ENCODE results near the gene CTSS.

GRCh38 chr1:150778409-150778808, 12.8 kb upstream of the CTSS start:
- no peak for TF ChIP-seq CTCF (IDR thresholded peaks at IDR 0.05; ENCODE audit: low read depth, low read length)
- no peak for TF ChIP-seq POLR2A (IDR thresholded peaks at IDR 0.05; ENCODE audit: extremely low read depth, insufficient read length)

All from NB4 (cell line).